Measurements from ENCODE around the gene RAN.
"Not testable (repeated sequence)": the region's sequence is repeated elsewhere in the genome, so short reads cannot be mapped to it uniquely, and the experiment has no call there.

RAN gene

GRCh38 chr12:130873825-130874224 is 2.0 kb downstream of the RAN start:
- POLR2A ChIA-PET = no interaction called here

GRCh38 chr12:130874696-130875095 is 2.8 kb downstream of the RAN start:
- POLR2A ChIA-PET = interaction anchor here (0.6 kb wide), 1 partner anchor 1075 kb away, joined by 3 read pairs; the partner anchor contains the start of gene EP400
- 92% methylated on average over 7 of the region's 10 CpGs for WGBS (ENCODE audit: insufficient coverage)
- H3K27ac ChIP-seq (ENCODE audit: insufficient read depth in 1 of 2, low read depth in 1 of 2, low read length in 2 of 2, poor library complexity in 1 of 2, severe bottlenecking in 2 of 2) = peak overlapping the region in 1 of 2 experiments; percentile 1

More at GRCh38 chr12:130873825-130874224, 2.0 kb downstream of the RAN start:
- CTCF ChIA-PET = interaction anchor here (0.8 kb wide), 1 partner anchor 12 kb away, joined by 3 read pairs; no protein-coding TSS in a partner anchor
- Histone ChIP-seq H3K36me3 (ENCODE audit: control insufficient read depth in 4 of 4, insufficient read depth in 4 of 4, low read length in 3 of 4) (peaks cover 10 to 56% (median 31%) of the 10 kb centered on the region in 4 experiments), H3K9me3 (ENCODE audit: control extremely low read depth in 1 of 5, control insufficient read depth in 4 of 5, insufficient read depth in 2 of 5, low read depth in 1 of 5, low read length in 4 of 5) (no peaks in the 10 kb centered on the region), H3K27ac (ENCODE audit: insufficient read depth in 1 of 2, low read depth in 1 of 2, low read length in 2 of 2, poor library complexity in 1 of 2, severe bottlenecking in 2 of 2) (peak overlapping the region in 1 of 2 experiments; percentile 30), H3K4me3 (ENCODE audit: control insufficient read depth in 1 of 7, extremely low read depth in 1 of 7, insufficient read depth in 4 of 7, low read depth in 2 of 7, low read length in 6 of 7) (peak overlapping the region in 2 of 7 experiments; percentile 94 to 98), H3K4me1 (ENCODE audit: control extremely low read depth in 1 of 4, control insufficient read depth in 4 of 4, insufficient read depth in 4 of 4, low read length in 3 of 4) (peaks cover 10 to 34% (median 19%) of the 10 kb centered on the region in 4 experiments), H3K27me3 (replicated peaks in 2 of 5; ENCODE audit: control insufficient read depth in 4 of 5, insufficient read depth in 5 of 5, low read length in 4 of 5) (no peaks in the 10 kb centered on the region)
- WGBS (ENCODE audit: insufficient coverage) = 60% methylated on average over 1 of the region's 4 CpGs
- no peak for DNase-seq

GRCh38 chr12:130875193-130875592 is 3.3 kb downstream of the RAN start:
- Histone ChIP-seq H3K36me3 (ENCODE audit: control insufficient read depth in 4 of 4, insufficient read depth in 4 of 4, low read length in 3 of 4) (peaks cover 10 to 56% (median 31%) of the 10 kb centered on the region in 4 experiments), H3K4me3 (ENCODE audit: control insufficient read depth in 1 of 7, extremely low read depth in 1 of 7, insufficient read depth in 4 of 7, low read depth in 2 of 7, low read length in 6 of 7) (no peak overlapping the region), H3K27ac (ENCODE audit: insufficient read depth in 1 of 2, low read depth in 1 of 2, low read length in 2 of 2, poor library complexity in 1 of 2, severe bottlenecking in 2 of 2) (no peak overlapping the region), H3K27me3 (replicated peaks in 2 of 5; ENCODE audit: control insufficient read depth in 4 of 5, insufficient read depth in 5 of 5, low read length in 4 of 5) (no peaks in the 10 kb centered on the region), H3K4me1 (ENCODE audit: control extremely low read depth in 1 of 4, control insufficient read depth in 4 of 4, insufficient read depth in 4 of 4, low read length in 3 of 4) (peaks cover 10 to 36% (median 23%) of the 10 kb centered on the region in 4 experiments), H3K9me3 (ENCODE audit: control extremely low read depth in 1 of 5, control insufficient read depth in 4 of 5, insufficient read depth in 2 of 5, low read depth in 1 of 5, low read length in 4 of 5) (no peaks in the 10 kb centered on the region)
- ChIA-PET CTCF (interaction anchor here (1.2 kb wide), 1 partner anchor 49 kb away, joined by 4 read pairs; no protein-coding TSS in a partner anchor), POLR2A (interaction anchor here (0.6 kb wide), 1 partner anchor 1074 kb away, joined by 3 read pairs; the partner anchor contains the start of gene EP400)
- no peak for DNase-seq
- 83% methylated on average over 1 of the region's 5 CpGs for WGBS (ENCODE audit: insufficient coverage)

More at GRCh38 chr12:130874696-130875095, 2.8 kb downstream of the RAN start:
- Histone ChIP-seq H3K9me3 (ENCODE audit: control extremely low read depth in 1 of 5, control insufficient read depth in 4 of 5, insufficient read depth in 2 of 5, low read depth in 1 of 5, low read length in 4 of 5) (no peaks in the 10 kb centered on the region), H3K36me3 (ENCODE audit: control insufficient read depth in 4 of 4, insufficient read depth in 4 of 4, low read length in 3 of 4) (peaks cover 10 to 56% (median 31%) of the 10 kb centered on the region in 4 experiments), H3K4me3 (ENCODE audit: control insufficient read depth in 1 of 7, extremely low read depth in 1 of 7, insufficient read depth in 4 of 7, low read depth in 2 of 7, low read length in 6 of 7) (no peak overlapping the region), H3K4me1 (ENCODE audit: control extremely low read depth in 1 of 4, control insufficient read depth in 4 of 4, insufficient read depth in 4 of 4, low read length in 3 of 4) (peaks cover 10 to 34% (median 19%) of the 10 kb centered on the region in 4 experiments), H3K27me3 (replicated peaks in 2 of 5; ENCODE audit: control insufficient read depth in 4 of 5, insufficient read depth in 5 of 5, low read length in 4 of 5) (no peaks in the 10 kb centered on the region)
- CTCF ChIA-PET = interaction anchor here (1.2 kb wide), 1 partner anchor 49 kb away, joined by 4 read pairs; no protein-coding TSS in a partner anchor
- no peak for DNase-seq

GRCh38 chr12:130875708-130876107 is 3.8 kb downstream of the RAN start:
- H3K27ac ChIP-seq (ENCODE audit: insufficient read depth in 1 of 2, low read depth in 1 of 2, low read length in 2 of 2, poor library complexity in 1 of 2, severe bottlenecking in 2 of 2); H3K4me3 ChIP-seq (ENCODE audit: control insufficient read depth in 1 of 7, extremely low read depth in 1 of 7, insufficient read depth in 4 of 7, low read depth in 2 of 7, low read length in 6 of 7); H3K9me3 ChIP-seq (ENCODE audit: control extremely low read depth in 1 of 5, control insufficient read depth in 4 of 5, insufficient read depth in 2 of 5, low read depth in 1 of 5, low read length in 4 of 5); DNase-seq; POLR2A ChIA-PET; H3K27me3 ChIP-seq (replicated peaks in 2 of 5; ENCODE audit: control insufficient read depth in 4 of 5, insufficient read depth in 5 of 5, low read length in 4 of 5): not testable (repeated sequence)
- CTCF ChIA-PET = interaction anchor here (1.2 kb wide), 1 partner anchor 50 kb away, joined by 4 read pairs; no protein-coding TSS in a partner anchor
- Histone ChIP-seq H3K4me1 (ENCODE audit: control extremely low read depth in 1 of 4, control insufficient read depth in 4 of 4, insufficient read depth in 4 of 4, low read length in 3 of 4) (peaks cover 10 to 37% (median 28%) of the 10 kb centered on the region in 4 experiments), H3K36me3 (ENCODE audit: control insufficient read depth in 4 of 4, insufficient read depth in 4 of 4, low read length in 3 of 4) (peaks cover 10 to 56% (median 31%) of the 10 kb centered on the region in 4 experiments)
- WGBS (ENCODE audit: insufficient coverage) = 94% methylated on average over 9 of the region's 11 CpGs

- H3K36me3 ChIP-seq (ENCODE audit: control insufficient read depth in 4 of 4, insufficient read depth in 4 of 4, low read length in 3 of 4) = peaks cover 10 to 56% (median 31%) of the 10 kb centered on the region in 4 experiments
- peaks cover 10 to 31% (median 25%) of the 10 kb centered on the region in 4 experiments for H3K4me1 ChIP-seq (ENCODE audit: control extremely low read depth in 1 of 4, control insufficient read depth in 4 of 4, insufficient read depth in 4 of 4, low read length in 3 of 4)
- POLR2A ChIA-PET = no interaction called here
- no peaks in the 10 kb centered on the region for H3K27me3 ChIP-seq (replicated peaks in 2 of 5; ENCODE audit: control insufficient read depth in 4 of 5, insufficient read depth in 5 of 5, low read length in 4 of 5)
- DNase-seq = no peak
- H3K27ac ChIP-seq (ENCODE audit: insufficient read depth in 1 of 2, low read depth in 1 of 2, low read length in 2 of 2, poor library complexity in 1 of 2, severe bottlenecking in 2 of 2) = no peak overlapping the region
- H3K4me3 ChIP-seq (ENCODE audit: control insufficient read depth in 1 of 7, extremely low read depth in 1 of 7, insufficient read depth in 4 of 7, low read depth in 2 of 7, low read length in 6 of 7) = no peak overlapping the region
- no peaks in the 10 kb centered on the region for H3K9me3 ChIP-seq (ENCODE audit: control extremely low read depth in 1 of 5, control insufficient read depth in 4 of 5, insufficient read depth in 2 of 5, low read depth in 1 of 5, low read length in 4 of 5)
- CTCF ChIA-PET = no interaction called here
Observed at GRCh38 chr12:130876297-130876696, 4.4 kb downstream of the RAN start.

GRCh38 chr12:130876758-130877157 is 4.9 kb downstream of the RAN start:
- no peaks in the 10 kb centered on the region for H3K9me3 ChIP-seq (ENCODE audit: control extremely low read depth in 1 of 5, control insufficient read depth in 4 of 5, insufficient read depth in 2 of 5, low read depth in 1 of 5, low read length in 4 of 5)
- CTCF ChIA-PET = no interaction called here

GRCh38 chr12:130877333-130877732 is 5.5 kb downstream of the RAN start:
- DNase-seq = no peak
- Histone ChIP-seq H3K4me3 (ENCODE audit: control insufficient read depth in 1 of 7, extremely low read depth in 1 of 7, insufficient read depth in 4 of 7, low read depth in 2 of 7, low read length in 6 of 7) (no peak overlapping the region), H3K27me3 (replicated peaks in 2 of 5; ENCODE audit: control insufficient read depth in 4 of 5, insufficient read depth in 5 of 5, low read length in 4 of 5) (no peaks in the 10 kb centered on the region), H3K4me1 (ENCODE audit: control extremely low read depth in 1 of 4, control insufficient read depth in 4 of 4, insufficient read depth in 4 of 4, low read length in 3 of 4) (peaks cover 10 to 29% (median 23%) of the 10 kb centered on the region in 4 experiments), H3K9me3 (ENCODE audit: control extremely low read depth in 1 of 5, control insufficient read depth in 4 of 5, insufficient read depth in 2 of 5, low read depth in 1 of 5, low read length in 4 of 5) (no peaks in the 10 kb centered on the region), H3K36me3 (ENCODE audit: control insufficient read depth in 4 of 4, insufficient read depth in 4 of 4, low read length in 3 of 4) (peaks cover 10 to 56% (median 31%) of the 10 kb centered on the region in 4 experiments), H3K27ac (ENCODE audit: insufficient read depth in 1 of 2, low read depth in 1 of 2, low read length in 2 of 2, poor library complexity in 1 of 2, severe bottlenecking in 2 of 2) (no peak overlapping the region)
- 100% methylated on average over 3 of the region's 3 CpGs for WGBS (ENCODE audit: insufficient coverage)
- POLR2A ChIA-PET = no interaction called here
- CTCF ChIA-PET = no interaction called here

More at GRCh38 chr12:130876758-130877157, 4.9 kb downstream of the RAN start:
- Histone ChIP-seq H3K27ac (ENCODE audit: insufficient read depth in 1 of 2, low read depth in 1 of 2, low read length in 2 of 2, poor library complexity in 1 of 2, severe bottlenecking in 2 of 2) (peak overlapping the region in 1 of 2 experiments; percentile 33), H3K27me3 (replicated peaks in 2 of 5; ENCODE audit: control insufficient read depth in 4 of 5, insufficient read depth in 5 of 5, low read length in 4 of 5) (no peaks in the 10 kb centered on the region), H3K4me3 (ENCODE audit: control insufficient read depth in 1 of 7, extremely low read depth in 1 of 7, insufficient read depth in 4 of 7, low read depth in 2 of 7, low read length in 6 of 7) (no peak overlapping the region), H3K4me1 (ENCODE audit: control extremely low read depth in 1 of 4, control insufficient read depth in 4 of 4, insufficient read depth in 4 of 4, low read length in 3 of 4) (peaks cover 10 to 29% (median 23%) of the 10 kb centered on the region in 4 experiments), H3K36me3 (ENCODE audit: control insufficient read depth in 4 of 4, insufficient read depth in 4 of 4, low read length in 3 of 4) (peaks cover 10 to 56% (median 31%) of the 10 kb centered on the region in 4 experiments)
- no CpG with 5 or more reads among the region's 3 CpGs for WGBS (ENCODE audit: insufficient coverage)
- POLR2A ChIA-PET = no interaction called here
- DNase-seq = peak in 2 of 3 donors; percentile 33 to 35

Measured in common myeloid progenitor, CD34-positive (primary cell).